WTC11 (cell line): ENCODE measurements around the gene MLF2.

Source experiments
- CTCF ChIP-seq: fragments of 200-600 bp; IDR thresholded peaks from 2 replicates; pipeline ENCODE4 v1.8.0; 2022; ENCODE audit warnings: antibody characterized with exemption
- GABPB1 ChIP-seq: sonication (generic); formaldehyde crosslinking; IDR thresholded peaks from 2 replicates; pipeline ENCODE4 v1.8.1; 2023; ENCODE audit warnings: mild to moderate bottlenecking, missing genetic modification reagents
- IRF2 ChIP-seq: sonication (generic); formaldehyde crosslinking; IDR thresholded peaks from 2 replicates; pipeline ENCODE4 v1.8.0; 2022; ENCODE audit warnings: low read depth, missing genetic modification reagents, borderline replicate concordance
- NFATC4 ChIP-seq: fragments of 250-450 bp; sonication (Bioruptor Pico); IDR thresholded peaks from 2 replicates; pipeline ENCODE4 v1.9.0; 2021; ENCODE audit warnings: mild to moderate bottlenecking
- NFYB ChIP-seq: sonication (generic); formaldehyde crosslinking; conservative IDR thresholded peaks from 2 replicates; pipeline ENCODE4 v1.8.0; 2022; ENCODE audit warnings: low read depth, missing genetic modification reagents
- ZNF138 ChIP-seq: sonication (generic); formaldehyde crosslinking; conservative IDR thresholded peaks from 2 replicates; pipeline ENCODE4 v1.8.1; 2022; ENCODE audit warnings: mild to moderate bottlenecking, moderate library complexity, missing genetic modification reagents
- ZNF263 ChIP-seq: sonication (generic); formaldehyde crosslinking; IDR thresholded peaks from 2 replicates; pipeline ENCODE4 v1.8.1; 2022; ENCODE audit warnings: low read depth, mild to moderate bottlenecking, moderate library complexity, missing genetic modification reagents
- TF ChIP-seq, protein P1 (sequence below): sonication (generic); formaldehyde crosslinking; IDR thresholded peaks from 2 replicates; pipeline ENCODE4 v1.8.0; 2023; ENCODE audit warnings: missing genetic modification reagents

DNA sequence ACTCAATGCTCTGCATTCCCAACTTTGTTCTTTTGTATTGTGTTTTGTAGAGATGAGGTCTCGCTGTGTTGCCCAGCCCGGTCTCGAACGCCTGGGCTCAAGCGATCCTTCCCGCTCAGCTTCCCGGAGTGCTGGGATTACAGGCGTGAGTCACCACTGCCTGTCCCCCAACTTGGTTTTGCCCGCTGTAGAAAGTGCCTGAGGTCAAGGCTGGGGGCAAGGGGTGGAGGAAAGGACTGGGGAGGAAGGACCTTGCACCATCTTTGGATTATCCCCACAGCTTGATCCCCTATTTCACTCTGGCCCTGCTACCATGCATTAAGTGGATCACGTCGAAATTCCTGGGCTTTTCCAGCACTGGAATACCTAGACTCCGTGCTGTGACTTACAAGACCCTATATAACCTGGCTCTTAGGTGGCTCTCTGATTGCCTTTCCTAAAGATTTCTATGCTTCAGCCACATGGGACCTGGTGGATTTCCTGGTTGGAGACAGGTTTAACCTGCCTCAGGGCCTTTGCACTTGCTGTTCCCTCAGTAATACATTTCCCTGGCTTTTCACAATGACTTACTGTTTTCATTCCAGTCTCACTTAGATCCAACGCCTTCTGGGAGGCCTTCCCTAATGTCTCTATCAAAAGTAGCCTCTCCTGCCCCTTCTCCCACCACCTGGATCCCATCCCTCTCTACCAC, 51.7 kb downstream of the MLF2 start:
- no peak for TF ChIP-seq ZNF263 (CRISPR knock-in tag)
- no peak for TF ChIP-seq ZNF138 (CRISPR knock-in tag)
- no peak for TF ChIP-seq CTCF
- TF ChIP-seq, protein P1, sequence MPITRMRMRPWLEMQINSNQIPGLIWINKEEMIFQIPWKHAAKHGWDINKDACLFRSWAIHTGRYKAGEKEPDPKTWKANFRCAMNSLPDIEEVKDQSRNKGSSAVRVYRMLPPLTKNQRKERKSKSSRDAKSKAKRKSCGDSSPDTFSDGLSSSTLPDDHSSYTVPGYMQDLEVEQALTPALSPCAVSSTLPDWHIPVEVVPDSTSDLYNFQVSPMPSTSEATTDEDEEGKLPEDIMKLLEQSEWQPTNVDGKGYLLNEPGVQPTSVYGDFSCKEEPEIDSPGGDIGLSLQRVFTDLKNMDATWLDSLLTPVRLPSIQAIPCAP: no peak
- no peak for TF ChIP-seq IRF2 (CRISPR knock-in tag)
- no peak for TF ChIP-seq NFATC4 (CRISPR knock-in tag)
- TF ChIP-seq NFYB: no peak
- TF ChIP-seq GABPB1 (CRISPR knock-in tag): no peak
